Cortex of kidney (tissue), 1 donor: ENCODE measurements around the gene FADS1.

Experiments
- DNase-seq: peaks from one replicate; lab custom pipeline; 2025; lab: John Stamatoyannopoulos, UW

The FADS1 gene

DNA sequence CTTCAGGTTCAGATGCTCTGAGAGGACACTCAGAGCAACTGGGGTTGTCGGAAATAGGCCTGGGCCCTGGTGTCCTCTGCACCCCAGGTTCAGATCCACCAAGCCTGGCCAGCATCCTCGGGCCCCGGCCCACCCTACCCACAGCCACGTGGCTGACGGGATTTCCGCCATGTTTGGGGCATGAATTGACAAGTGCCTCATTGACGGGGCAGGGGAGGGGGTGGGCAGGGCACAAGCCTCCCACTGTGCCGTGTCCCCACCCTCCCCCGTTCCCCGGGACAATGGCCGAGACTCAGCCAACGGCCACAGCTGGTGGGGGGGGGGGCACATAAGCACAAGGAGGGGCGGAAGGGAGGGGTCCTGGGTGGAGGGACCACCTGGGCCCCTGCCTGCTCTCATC is 55.9 kb downstream of the FADS1 start:
- no peak for DNase-seq

- no peak for DNase-seq
Observed at GRCh38 chr11:61757213-61757862, 59.5 kb downstream of the FADS1 start.

- no peak for DNase-seq
Observed at GRCh38 chr11:61756452-61757212, 60.2 kb downstream of the FADS1 start.

GRCh38 chr11:61756147-61756451 is 60.7 kb downstream of the FADS1 start:
- DNase-seq, result no peak

DNA sequence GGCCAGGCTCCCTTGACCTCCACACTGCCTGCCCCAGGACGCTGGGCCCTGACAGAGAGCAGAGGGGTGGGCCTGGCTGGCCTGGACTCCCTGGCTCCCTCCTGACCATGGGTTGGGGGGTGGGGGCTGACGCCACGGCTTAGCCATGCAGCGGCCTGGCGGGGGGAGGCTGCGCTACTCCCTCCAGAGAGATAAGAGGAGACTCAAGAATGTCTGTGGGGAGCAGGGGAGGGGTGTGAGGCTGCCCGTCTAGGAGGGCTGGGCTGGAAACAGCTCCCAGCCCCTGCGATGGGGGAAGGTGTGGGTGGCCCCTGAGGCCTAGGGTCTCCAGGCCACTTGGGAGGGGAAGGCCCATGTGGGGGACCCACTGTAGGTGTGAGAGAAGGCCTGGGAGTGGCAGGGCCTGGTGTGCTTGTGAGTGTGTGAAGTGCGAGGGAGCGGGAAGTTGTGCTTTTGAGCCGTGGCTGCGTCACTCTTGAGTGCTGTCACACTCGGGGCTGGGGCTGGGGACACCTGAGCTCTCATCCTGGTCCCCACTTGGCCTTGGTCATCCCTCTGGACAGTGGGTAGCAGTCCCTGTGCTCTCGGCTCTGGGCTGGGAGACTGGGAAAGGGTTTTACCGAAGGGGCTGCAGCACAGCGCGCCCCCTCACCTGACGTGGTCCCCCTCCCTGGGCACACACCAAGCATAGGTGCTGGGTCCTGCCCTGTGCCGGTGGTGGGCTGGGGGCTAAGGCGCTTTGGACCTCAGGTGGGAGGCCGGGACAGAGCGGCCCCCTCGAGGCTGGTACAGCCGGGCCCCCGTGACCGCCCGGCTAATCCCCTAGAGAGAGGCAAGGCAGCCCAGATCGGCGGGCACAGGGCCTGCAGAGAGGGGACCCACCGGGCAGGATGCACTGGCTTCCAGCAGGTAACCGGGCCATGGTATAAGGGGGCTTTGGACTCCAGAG is 62.0 kb downstream of the FADS1 start:
- no peak for DNase-seq

- DNase-seq, result no peak
Observed at GRCh38 chr11:61753672-61754071, 63.1 kb downstream of the FADS1 start.

DNA sequence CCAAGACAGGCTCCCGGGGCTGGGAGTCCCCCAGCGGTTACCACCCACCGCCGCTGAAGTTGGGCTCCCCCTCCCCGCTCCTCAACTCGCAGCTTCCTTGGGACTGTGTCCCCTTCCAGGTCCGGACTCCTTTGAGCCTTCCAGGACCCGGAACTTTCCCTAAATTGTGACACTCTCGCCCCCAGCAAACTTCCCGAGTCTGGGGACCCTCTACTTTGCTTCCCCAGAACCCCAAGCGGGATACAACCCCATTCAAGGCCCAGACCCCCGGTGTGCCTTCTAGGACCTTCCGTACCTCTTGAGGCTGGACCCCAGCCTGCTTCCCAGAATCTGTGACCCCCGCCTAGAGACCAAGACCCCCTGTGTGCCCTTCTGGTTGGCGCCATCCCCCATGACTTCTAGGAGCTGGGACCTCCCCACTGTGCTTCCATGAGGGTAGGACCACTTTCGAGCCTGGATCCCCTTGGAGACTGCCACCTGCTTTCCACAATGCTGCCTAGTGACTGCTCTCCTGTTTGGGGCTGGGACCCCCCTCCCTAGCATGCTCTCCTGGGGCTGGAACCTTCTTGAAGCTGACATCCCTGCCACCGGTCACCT is 63.8 kb downstream of the FADS1 start:
- no peak for DNase-seq

DNA sequence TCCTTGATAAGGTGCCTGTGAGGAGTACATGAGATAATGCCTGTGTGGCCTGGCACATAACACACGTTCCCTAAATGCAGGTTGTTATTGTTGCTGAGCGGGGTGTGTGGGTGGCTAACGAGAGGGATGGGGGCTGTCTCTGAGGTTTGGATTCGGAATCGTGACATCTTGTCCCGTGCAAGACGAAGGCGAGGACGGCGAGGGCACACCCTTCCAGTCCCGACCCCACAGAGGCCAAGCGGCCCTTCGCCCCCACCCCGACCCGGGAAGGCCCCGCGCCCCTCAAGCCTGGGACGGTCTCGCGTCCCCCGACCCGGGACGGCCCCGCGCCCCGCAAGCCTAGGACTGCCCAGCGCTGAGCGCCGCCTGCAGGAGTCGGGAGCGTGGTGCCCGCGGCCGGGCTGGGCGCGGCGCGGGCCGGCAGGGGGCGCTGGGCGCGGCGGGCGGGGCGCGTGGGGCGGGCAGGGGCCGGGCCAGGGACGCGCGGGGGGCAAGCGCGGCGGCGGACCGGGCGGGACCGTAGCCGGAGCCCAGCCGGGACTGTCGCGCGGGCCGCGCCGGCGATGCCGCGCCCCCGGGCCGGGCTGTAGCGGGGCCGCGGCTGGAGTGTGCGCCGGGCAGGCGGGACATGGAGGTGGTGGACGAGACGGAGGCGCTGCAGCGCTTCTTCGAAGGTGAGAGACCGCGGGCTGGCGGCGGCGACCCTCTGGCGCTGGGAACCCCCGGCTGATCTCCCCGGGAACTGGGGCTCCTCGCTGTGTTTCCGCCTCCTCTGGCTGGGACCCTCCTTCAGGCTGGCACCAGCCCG is 64.5 kb downstream of the FADS1 start, which contains the start of gene MYRF:
TSS of gene MYRF (plus strand) at position 520 of the 808 bp plus-strand sequence. CDS start at position 629, 109 bp downstream.
- DNase-seq, result no peak

DNA sequence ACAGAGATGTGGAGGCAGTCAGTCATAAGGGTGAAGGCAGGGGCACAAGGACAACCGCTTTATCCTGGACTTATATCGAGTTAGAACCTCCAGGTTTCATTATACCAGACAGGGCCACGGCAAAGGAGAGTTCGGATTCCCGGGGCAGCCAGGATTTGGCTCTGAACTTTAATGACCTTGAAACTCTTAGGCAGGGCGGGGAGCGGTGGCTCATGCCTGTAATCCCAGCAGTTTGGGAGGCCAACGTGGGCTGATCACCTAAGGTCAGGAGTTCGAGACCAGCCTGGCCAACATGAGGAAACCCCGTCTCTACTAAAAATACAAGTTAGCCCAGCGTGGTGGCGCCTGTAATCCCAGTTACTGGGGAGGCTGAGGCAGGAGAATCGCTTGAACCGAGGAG is 65.4 kb downstream of the FADS1 start:
- no peak for DNase-seq

- DNase-seq, result no peak
Observed at GRCh38 chr11:61750631-61751273, 66.1 kb downstream of the FADS1 start.
